IMR-90 (cell line): ENCODE results near the gene CHST3. TPM values are rescaled to one million over a fixed set of nuclear protein-coding genes. Genes with fewer than 3 reads are reported as not detected.
"Not testable (repeated sequence)": the region's sequence is repeated elsewhere in the genome, so short reads cannot be mapped to it uniquely, and the experiment has no call there.

Experiments used
- ATAC-seq: fragments of 200-7000 bp; cut with Tn5 transposase; 2 replicates; pipeline ENCODE4 v1.9.1; 2020; ENCODE audit warnings: low read depth, mild to moderate bottlenecking, moderate library complexity
- BruUV-seq: library from RNA; stranded (reverse); fragments of 400-500 nt; replicated peaks from 2 replicates; lab custom pipeline; 2021; lab: Mats Ljungman, UMichigan
- CTCF ChIA-PET: fragments of 300-600 bp; formaldehyde crosslinking; extraction: SDS; loops from one replicate; lab custom pipeline; 2021; ENCODE audit warnings: antibody characterized with exemption; lab: Yijun Ruan, JAX
- POLR2A ChIA-PET: fragments of 300-600 bp; sonication (Branson Sonifier 250); formaldehyde crosslinking; loops from one replicate; lab custom pipeline; 2022; ENCODE audit warnings: antibody characterized with exemption; ENCODE audit not compliant: unreplicated experiment; lab: Charles Lee
- DNase-seq: peaks from one replicate; pipeline ENCODE4 v3.0.0; 2013
- H2AFZ ChIP-seq: replicated peaks from 2 replicates; pipeline ENCODE3; 2013; ENCODE audit warnings: low read length, mild to moderate bottlenecking; ENCODE audit not compliant: poor library complexity
- H2AK5ac ChIP-seq: 2 replicates; pipeline ENCODE4 v1.6.1; 2013; ENCODE audit warnings: low read depth, low read length, inconsistent platforms
- H2AK9ac ChIP-seq: replicated peaks from 2 replicates; pipeline ENCODE3; 2013; ENCODE audit warnings: mild to moderate bottlenecking, low read depth, low read length, moderate library complexity; ENCODE audit not compliant: poor library complexity
- H2BK120ac ChIP-seq: 2 replicates; pipeline ENCODE4 v1.6.1; 2013; ENCODE audit warnings: low read depth, low read length, inconsistent platforms
- H2BK15ac ChIP-seq: 3 replicates; pipeline ENCODE4 v1.6.1; 2013; ENCODE audit warnings: low read depth, low read length, inconsistent platforms
- H2BK20ac ChIP-seq: 2 replicates; pipeline ENCODE4 v1.6.1; 2013; ENCODE audit warnings: low read depth, mild to moderate bottlenecking, inconsistent platforms, low read length, moderate library complexity
- H2BK5ac ChIP-seq: 2 replicates; pipeline ENCODE4 v1.6.1; 2013; ENCODE audit warnings: mild to moderate bottlenecking, low read depth, low read length, inconsistent platforms; ENCODE audit not compliant: poor library complexity, severe bottlenecking
- H3K14ac ChIP-seq: replicated peaks from 2 replicates; pipeline ENCODE4 v1.6.1; 2013; ENCODE audit warnings: low read depth, low read length, inconsistent platforms
- H3K18ac ChIP-seq: 2 replicates; pipeline ENCODE4 v1.6.1; 2013; ENCODE audit warnings: low read depth, low read length, control low read depth
- H3K23ac ChIP-seq: 2 replicates; pipeline ENCODE4 v1.6.1; 2013; ENCODE audit warnings: low read depth, low read length, inconsistent platforms
- H3K27ac ChIP-seq: 2 replicates; pipeline ENCODE4 v1.5.1; 2013; ENCODE audit warnings: mild to moderate bottlenecking, control low read depth, low read length; ENCODE audit not compliant: insufficient read depth
- H3K27me3 ChIP-seq: 2 replicates; pipeline ENCODE4 v1.6.1; 2013; ENCODE audit warnings: low read length; ENCODE audit not compliant: control insufficient read depth, insufficient read depth
- H3K36me3 ChIP-seq: 2 replicates; pipeline ENCODE4 v1.6.1; 2013; ENCODE audit warnings: low read length, mixed read lengths; ENCODE audit not compliant: control insufficient read depth, insufficient read depth
- H3K4ac ChIP-seq: 2 replicates; pipeline ENCODE4 v1.6.1; 2013; ENCODE audit warnings: low read depth, low read length, inconsistent platforms
- H3K4me1 ChIP-seq: 2 replicates; pipeline ENCODE4 v1.6.1; 2013; ENCODE audit warnings: low read length, mixed read lengths; ENCODE audit not compliant: control insufficient read depth, insufficient read depth
- H3K4me2 ChIP-seq: 2 replicates; pipeline ENCODE4 v1.6.1; 2013; ENCODE audit warnings: low read depth, mild to moderate bottlenecking, control low read depth, low read length, moderate library complexity
- H3K4me3 ChIP-seq: 2 replicates; pipeline ENCODE4 v1.5.1; 2013; ENCODE audit warnings: low read depth, mild to moderate bottlenecking, control low read depth, low read length, moderate library complexity; ENCODE audit not compliant: insufficient read depth
- H3K56ac ChIP-seq: 2 replicates; pipeline ENCODE4 v1.6.1; 2013; ENCODE audit warnings: low read length, inconsistent platforms; ENCODE audit not compliant: insufficient read depth; ENCODE audit errors: extremely low read depth
- H3K79me1 ChIP-seq, 2 experiments: 2 replicates each; pipeline ENCODE4 v1.6.1; 2013; ENCODE audit warnings: low read length in 2 of 2, inconsistent platforms in 1 of 2, low read depth in 1 of 2
- H3K9ac ChIP-seq: 2 replicates; pipeline ENCODE4 v1.6.1; 2013; ENCODE audit warnings: low read depth, low read length, control low read depth
- H3K9me1 ChIP-seq: 2 replicates; pipeline ENCODE4 v1.6.1; 2013; ENCODE audit warnings: low read length, inconsistent platforms; ENCODE audit not compliant: insufficient read depth
- H3K9me3 ChIP-seq: 2 replicates; pipeline ENCODE4 v1.6.1; 2013; ENCODE audit warnings: low read length; ENCODE audit not compliant: control insufficient read depth, insufficient read depth
- H4K20me1 ChIP-seq: 2 replicates; pipeline ENCODE4 v1.6.1; 2013; ENCODE audit warnings: low read length, inconsistent platforms; ENCODE audit not compliant: insufficient read depth
- H4K5ac ChIP-seq: 2 replicates; pipeline ENCODE4 v1.6.1; 2013; ENCODE audit warnings: mild to moderate bottlenecking, low read depth, low read length, control low read depth
- H4K8ac ChIP-seq, 2 experiments: 2 replicates each; pipeline ENCODE4 v1.6.1; 2013; ENCODE audit warnings: low read depth in 2 of 2, low read length in 2 of 2, control low read depth in 1 of 2, inconsistent platforms in 1 of 2
- H4K91ac ChIP-seq: 2 replicates; pipeline ENCODE4 v1.6.1; 2013; ENCODE audit warnings: low read depth, low read length, inconsistent platforms; ENCODE audit not compliant: insufficient read depth
- BHLHE40 ChIP-seq: fragments of 150-350 bp; IDR thresholded peaks from 2 replicates; pipeline ENCODE4 v1.6.1; 2016; ENCODE audit warnings: mild to moderate bottlenecking, low read depth, low read length
- MAZ ChIP-seq: IDR thresholded peaks from 2 replicates; pipeline ENCODE4 v1.6.1; 2012; ENCODE audit warnings: low read depth, mild to moderate bottlenecking, low read length, improper control_type of control experiment, moderate library complexity, borderline replicate concordance
- NFE2L2 ChIP-seq: fragments of 150-350 bp; IDR thresholded peaks from 2 replicates; pipeline ENCODE4 v1.6.1; 2016; ENCODE audit warnings: low read depth, mild to moderate bottlenecking, low read length
- POLR2A ChIP-seq: IDR thresholded peaks from 2 replicates; pipeline ENCODE4 v1.6.1; 2012; ENCODE audit warnings: mild to moderate bottlenecking, low read depth, low read length
- WGBS, 2 experiments: methylation state at CpG; one replicate each; pipeline versions ENCODE4 v1.1.5 to v1.1.7; 2013; ENCODE audit warnings: missing lambda C conversion rate in 2 of 2; ENCODE audit not compliant: insufficient read length in 1 of 2; ENCODE audit errors: extremely low coverage in 2 of 2; 5-methylcytosine and 5-hydroxymethylcytosine counted together
- dilution Hi-C: fragments of 300-500 bp; cut with HindIII; formaldehyde crosslinking; loops from one replicate; pipeline ENCODE4 v1.14.3; 2018; ENCODE audit warnings: low sequenced_read_pairs; ENCODE audit not compliant: unreplicated experiment
- in situ Hi-C: fragments of 300-500 bp; cut with MboI; formaldehyde crosslinking; loops from 3 replicates; pipeline ENCODE4 v1.14.3; 2019; ENCODE audit warnings: low sequenced_read_pairs, inconsistent platforms, mixed read lengths
- intact Hi-C: fragments of 100-400 bp; cut with micrococcal nuclease; formaldehyde crosslinking; loops from 2 replicates; pipeline ENCODE4 v1.10.0; 2022
- polyA plus RNA-seq, 3 experiments: library from polyadenylated mRNA; depleted of rRNA; stranded (reverse); fragments of >200 nt; gene quantifications; 2 replicates each; pipeline ENCODE4 v1.2.3, GENCODE V29; 2012; ENCODE audit warnings: low replicate concordance in 1 of 3
- total RNA-seq: library from RNA; depleted of rRNA; stranded (reverse); fragments of >200 nt; gene quantifications from 2 replicates; pipeline ENCODE4 v1.2.3, GENCODE V29; 2012
- TF ChIP-seq, protein P1 (sequence below): fragments of 150-350 bp; IDR thresholded peaks from 2 replicates; pipeline ENCODE4 v1.6.1; 2017; ENCODE audit warnings: mild to moderate bottlenecking, antibody characterized with exemption, low read length, low read depth

The CHST3 gene
- total and polyA plus RNA-seq, 2 of the 4 experiments (the other 2 are of a cell fraction), result 8.6 to 9.0 TPM

DNA sequence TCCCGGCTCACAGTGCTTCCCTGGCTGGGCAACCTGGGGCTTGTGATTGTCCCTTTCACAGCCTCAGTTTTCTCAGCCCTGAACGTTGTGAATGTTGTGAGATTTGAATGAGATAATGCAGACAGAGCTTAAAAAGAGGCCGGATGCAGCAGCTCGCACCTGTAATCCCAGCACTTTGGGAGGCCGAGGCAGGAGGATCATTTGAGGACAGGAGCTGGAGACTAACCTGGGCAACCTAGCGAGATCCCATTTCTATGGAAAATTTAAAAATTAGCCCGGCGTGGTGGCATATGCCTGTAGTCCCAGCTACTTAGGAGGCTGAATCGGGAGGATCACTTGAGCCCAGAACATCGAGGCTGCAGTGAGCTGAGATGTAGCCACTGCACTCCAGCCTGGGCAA, 67.5 kb downstream of the CHST3 start:
- peaks cover 2% of the 10 kb centered on the region; the same call in 1 of the 2 replicates for H3K4me1 ChIP-seq
- no peak overlapping the region for H2BK20ac ChIP-seq
- H3K9me1 ChIP-seq, result no peaks in the 10 kb centered on the region; the same call in 1 of the 2 replicates
- intact Hi-C loops, result no loop called here
- H3K18ac ChIP-seq, result no peak overlapping the region
- H3K4me2 ChIP-seq, result no peak overlapping the region
- no peak overlapping the region for H2AFZ ChIP-seq
- no peak overlapping the region for H2BK5ac ChIP-seq
- H2AK9ac ChIP-seq, result no peak overlapping the region
- H3K56ac ChIP-seq, result no peak overlapping the region
- H3K9me3 ChIP-seq, result no peaks in the 10 kb centered on the region
- H3K27me3 ChIP-seq, result peaks cover 29% of the 10 kb centered on the region
- H3K14ac ChIP-seq, result no peak overlapping the region
- no peak overlapping the region for H2BK15ac ChIP-seq
- H2AK5ac ChIP-seq, result no peak overlapping the region
- no peak overlapping the region for H3K4me3 ChIP-seq
- H2BK120ac ChIP-seq, result no peak overlapping the region
- H3K79me1 ChIP-seq, result no peaks in the 10 kb centered on the region
- H4K5ac ChIP-seq, result no peak overlapping the region
- H3K9ac ChIP-seq, result no peak overlapping the region
- no peak overlapping the region for H3K23ac ChIP-seq
- DNase-seq (no peak), ATAC-seq (no peak)
- no peaks in the 10 kb centered on the region for H3K36me3 ChIP-seq
- TF ChIP-seq NFE2L2, result no peak
- no peak for TF ChIP-seq POLR2A
- TF ChIP-seq, protein P1, sequence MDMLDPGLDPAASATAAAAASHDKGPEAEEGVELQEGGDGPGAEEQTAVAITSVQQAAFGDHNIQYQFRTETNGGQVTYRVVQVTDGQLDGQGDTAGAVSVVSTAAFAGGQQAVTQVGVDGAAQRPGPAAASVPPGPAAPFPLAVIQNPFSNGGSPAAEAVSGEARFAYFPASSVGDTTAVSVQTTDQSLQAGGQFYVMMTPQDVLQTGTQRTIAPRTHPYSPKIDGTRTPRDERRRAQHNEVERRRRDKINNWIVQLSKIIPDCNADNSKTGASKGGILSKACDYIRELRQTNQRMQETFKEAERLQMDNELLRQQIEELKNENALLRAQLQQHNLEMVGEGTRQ, result no peak
- no peak for TF ChIP-seq BHLHE40
- TF ChIP-seq MAZ, result no peak
- H4K20me1 ChIP-seq, result no peaks in the 10 kb centered on the region
- in situ Hi-C loops, result no loop called here
- no peak overlapping the region for H3K27ac ChIP-seq
- no peak overlapping the region for H4K8ac ChIP-seq
- POLR2A ChIA-PET, result no interaction called here
- BruUV-seq, result no TSS peak
- WGBS, 2 experiments, result 100% methylated on average over 7 of the region's 10 CpGs; no CpG with 5 or more reads in 1 of the 2 experiments
- no peak overlapping the region for H3K4ac ChIP-seq
- CTCF ChIA-PET, result no interaction called here
- dilution Hi-C loops, result no loop called here
- H4K91ac ChIP-seq, result no peak overlapping the region

DNA sequence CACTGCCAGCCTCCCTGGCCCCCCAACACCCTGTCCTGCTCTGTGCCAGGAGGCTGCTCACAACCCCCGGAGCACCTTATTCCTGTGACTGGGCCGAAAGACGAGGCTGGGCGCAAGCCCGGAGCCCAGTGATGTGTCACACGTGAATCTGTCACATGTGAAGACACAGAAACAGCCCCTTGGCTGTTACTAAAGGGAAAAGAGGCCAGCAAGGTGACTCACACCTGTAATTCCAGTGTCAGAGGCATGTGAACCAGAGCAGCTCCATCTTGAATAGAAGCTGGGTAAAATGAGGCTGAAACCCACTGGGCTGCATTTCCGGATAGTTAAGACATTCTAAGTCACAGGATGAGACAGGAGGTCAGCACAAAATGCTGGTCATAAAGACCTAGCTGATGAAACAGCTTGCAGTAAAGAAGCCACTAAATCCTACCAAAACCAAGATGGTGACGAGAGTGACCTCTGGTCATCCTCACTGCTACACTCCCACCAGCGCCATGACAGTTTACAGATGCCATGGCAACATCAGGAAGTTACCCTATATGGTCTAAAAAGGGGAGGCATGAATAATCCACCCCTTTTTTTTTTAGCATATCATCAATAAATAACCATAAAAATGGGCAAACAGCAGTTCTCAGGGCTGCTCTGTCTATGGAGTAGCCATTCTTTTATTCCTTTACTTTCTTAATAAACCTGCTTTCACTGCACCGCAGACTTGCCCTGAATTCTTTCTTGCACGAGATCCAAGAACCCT, 68.4 kb downstream of the CHST3 start:
- H2AK9ac ChIP-seq, H3K9me3 ChIP-seq, H3K9me1 ChIP-seq, H3K36me3 ChIP-seq, H4K20me1 ChIP-seq, H3K23ac ChIP-seq, H3K56ac ChIP-seq, in situ Hi-C loops, H3K18ac ChIP-seq, H2BK5ac ChIP-seq, H2BK15ac ChIP-seq, ATAC-seq, H4K5ac ChIP-seq, H3K79me1 ChIP-seq, H2BK120ac ChIP-seq, H2AK5ac ChIP-seq, H3K9ac ChIP-seq, H3K4me2 ChIP-seq, H3K4me1 ChIP-seq, H2AFZ ChIP-seq, BruUV-seq, H4K8ac ChIP-seq, H3K4ac ChIP-seq, intact Hi-C loops, H3K14ac ChIP-seq, H2BK20ac ChIP-seq, dilution Hi-C loops, CTCF ChIA-PET, H4K91ac ChIP-seq, DNase-seq, H3K27ac ChIP-seq, H3K4me3 ChIP-seq, POLR2A ChIA-PET: not testable (repeated sequence)
- H3K27me3 ChIP-seq, result peaks cover 31% of the 10 kb centered on the region
- no CpG with 5 or more reads among the region's 11 CpGs for WGBS, 2 experiments
